A549 (cell line): ENCODE data around the gene CAPN8.

Experiments used
- CTCF ChIP-seq: fragments of >200 bp; sonication (Bioruptor Twin); formaldehyde crosslinking; IDR thresholded peaks from 3 replicates; pipeline ENCODE4 v1.5.1; 2016
- EP300 ChIP-seq, 2 experiments: fragments of >200 bp; sonication (Bioruptor Twin); formaldehyde crosslinking; IDR thresholded peaks; 2 replicates in 1 of 2; 3 replicates in 1 of 2; pipeline ENCODE4 v1.6.1; 2016 to 2017
- FOSL2 ChIP-seq, 2 experiments: fragments of 450-650 bp in 1 of 2; fragments of >200 bp in 1 of 2; sonication (Bioruptor Twin) in 1 of 2; formaldehyde crosslinking; IDR thresholded peaks; 2 replicates each; pipeline versions ENCODE4 v1.5.0 to v1.6.1; 2016 to 2020; ENCODE audit warnings: mild to moderate bottlenecking in 1 of 2, moderate library complexity in 1 of 2
- JUNB ChIP-seq: fragments of >200 bp; sonication (Bioruptor Twin); formaldehyde crosslinking; IDR thresholded peaks from 2 replicates; pipeline ENCODE4 v1.6.1; 2016
- MAX ChIP-seq: IDR thresholded peaks from 2 replicates; pipeline ENCODE4 v1.6.1; 2012
- MAZ ChIP-seq: fragments of 150-350 bp; IDR thresholded peaks from 2 replicates; pipeline ENCODE4 v1.6.1; 2014; ENCODE audit warnings: antibody characterized with exemption, low read depth, low read length, borderline replicate concordance
- MYC ChIP-seq: IDR thresholded peaks from 2 replicates; pipeline ENCODE4 v1.6.1; 2012; ENCODE audit warnings: mild to moderate bottlenecking, inconsistent platforms, low read length, improper control_type of control experiment, borderline replicate concordance
- POLR2A ChIP-seq: IDR thresholded peaks from 2 replicates; pipeline ENCODE4 v1.6.1; 2012; ENCODE audit warnings: mild to moderate bottlenecking, low read length
- RFX5 ChIP-seq: fragments of 450-650 bp; IDR thresholded peaks from 2 replicates; pipeline ENCODE4 v1.7.1; 2014; ENCODE audit warnings: antibody characterized with exemption, mild to moderate bottlenecking, moderate library complexity
- USF2 ChIP-seq: fragments of 450-650 bp; IDR thresholded peaks from 2 replicates; pipeline ENCODE4 v1.6.1; 2014; ENCODE audit warnings: antibody characterized with exemption

GRCh38 chr1:223641523-223642039, 23.9 kb downstream of the CAPN8 start:
- TF ChIP-seq MAX (no peak), JUNB (no peak), CTCF (no peak), MYC (no peak), EP300 (IDR thresholded peaks at IDR 0.05) (no peak), FOSL2 (IDR thresholded peaks at IDR 0.05) (no peak), FOSL2 (CRISPR knock-in tag; IDR thresholded peaks at IDR 0.05) (no peak), RFX5 (no peak), POLR2A (no peak), MAZ (no peak), USF2 (no peak)
